Lower leg skin (tissue), 4 donors: ENCODE data around the gene MAB21L1. TPM values are rescaled to one million over a fixed set of nuclear protein-coding genes. Genes with fewer than 3 reads are reported as not detected.

Source experiments
- DNase-seq, 2 donors: peaks; one replicate each; pipeline ENCODE4 v3.0.0-alpha.2; 2019; ENCODE audit warnings: low spot score in 2 of 2
- H3K4me3 ChIP-seq: fragments of 200-600 bp; sonication (generic); 2 replicates; pipeline ENCODE4 v1.5.1; 2017; ENCODE audit warnings: mild to moderate bottlenecking, low read depth; ENCODE audit not compliant: poor library complexity, severe bottlenecking
- CTCF ChIP-seq, 3 donors: fragments of 450-650 bp; IDR thresholded peaks; one replicate each; pipeline ENCODE4 v1.5.1; 2016; ENCODE audit warnings: antibody characterized with exemption in 3 of 3, mild to moderate bottlenecking in 3 of 3, moderate library complexity in 2 of 3
- POLR2A ChIP-seq, 2 donors: fragments of 450-650 bp; IDR thresholded peaks; one replicate each; pipeline ENCODE4 v1.6.1; 2016 to 2017; ENCODE audit warnings: antibody characterized with exemption in 2 of 2, mild to moderate bottlenecking in 1 of 2, moderate library complexity in 1 of 2
- WGBS, 2 donors: methylation state at CpG; one replicate each; pipeline ENCODE4 v1.1.5; 2018; 5-methylcytosine and 5-hydroxymethylcytosine counted together
- intact Hi-C: fragments of 100-400 bp; cut with DNase I; formaldehyde crosslinking; loops from one replicate; pipeline ENCODE4 v1.15.0; 2023; ENCODE audit warnings: low total_unique reads
- total RNA-seq, 4 donors: library from RNA; depleted of rRNA; stranded (reverse); fragments of >200 nt; gene quantifications; one replicate each; pipeline ENCODE4 v1.1.0, GENCODE V29; 2016

The MAB21L1 gene
- total RNA-seq, 4 donors from 2014 or later: 0.27 to 0.58 (median 0.32) TPM; not detected in 1

DNA sequence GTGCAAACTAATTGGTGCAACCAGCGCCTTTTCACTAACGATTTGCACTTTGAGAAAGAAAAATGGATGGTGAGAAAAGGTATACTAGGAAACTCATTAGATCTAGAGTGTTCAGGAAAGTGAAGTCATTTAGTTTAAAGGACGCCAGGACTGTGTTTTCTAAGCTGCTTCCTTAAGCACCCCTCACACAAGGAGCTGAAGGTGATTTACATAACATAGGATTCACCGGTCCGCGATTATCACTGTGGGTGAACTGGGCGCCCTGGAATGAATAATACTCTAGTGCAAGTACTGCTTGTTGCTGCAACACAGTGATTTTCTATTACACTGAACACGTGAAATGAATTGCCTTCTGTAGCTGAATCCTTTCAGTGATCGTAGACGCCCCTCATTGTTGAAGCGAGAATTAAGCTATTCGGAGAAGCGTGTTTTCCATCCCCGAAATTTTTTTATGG lies 2.6 kb upstream of the MAB21L1 start:
- TF ChIP-seq POLR2A (IDR thresholded peaks at IDR 0.05): no peak
- TF ChIP-seq CTCF (IDR thresholded peaks at IDR 0.05): no peak
- 81 to 85% methylated on average over 14 of the region's 14 CpGs for WGBS, 2 donors
- no peak overlapping the region for H3K4me3 ChIP-seq
- no peak for DNase-seq
- intact Hi-C loops: no loop called here

- WGBS, 2 donors: 70 to 74% methylated on average over 48 to 51 of the region's 51 CpGs
- DNase-seq: no peak
- intact Hi-C loops: no loop called here
- no peak overlapping the region for H3K4me3 ChIP-seq
- TF ChIP-seq POLR2A (IDR thresholded peaks at IDR 0.05): no peak
- TF ChIP-seq CTCF (IDR thresholded peaks at IDR 0.05): no peak
Measured at GRCh38 chr13:35478271-35479037, 2.0 kb upstream of the MAB21L1 start.

DNA sequence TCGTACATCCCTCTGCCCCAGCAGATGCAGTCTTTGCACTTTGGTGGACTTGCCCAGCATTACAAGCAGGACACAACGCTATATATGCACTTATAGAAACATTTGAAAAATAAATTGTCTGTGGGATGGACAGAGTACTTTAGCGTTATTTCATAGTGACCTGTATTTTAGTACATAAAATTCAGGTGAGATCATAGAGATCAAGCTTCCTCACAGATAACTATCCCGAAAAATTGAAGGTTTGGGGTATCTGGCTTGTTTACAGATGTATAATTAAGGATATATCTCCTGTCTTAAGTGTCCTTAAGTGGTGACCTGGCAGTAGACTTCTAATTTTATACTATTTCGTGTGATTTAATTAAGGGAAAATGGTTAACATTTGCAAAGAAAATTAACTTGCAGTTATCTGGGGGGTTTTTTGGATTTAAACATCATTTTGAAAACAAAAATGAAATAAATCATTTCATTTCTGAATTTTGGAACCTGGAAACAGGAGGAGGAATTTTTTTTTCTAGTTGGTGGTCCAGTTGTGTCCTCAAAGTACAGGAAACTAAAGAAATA lies 977 bp upstream of the MAB21L1 start:
- no peak for DNase-seq
- 76 to 84% methylated on average over 5 of the region's 5 CpGs for WGBS, 2 donors
- intact Hi-C loops: no loop called here
- TF ChIP-seq CTCF (IDR thresholded peaks at IDR 0.05): no peak
- TF ChIP-seq POLR2A (IDR thresholded peaks at IDR 0.05): no peak
- no peak overlapping the region for H3K4me3 ChIP-seq

DNA sequence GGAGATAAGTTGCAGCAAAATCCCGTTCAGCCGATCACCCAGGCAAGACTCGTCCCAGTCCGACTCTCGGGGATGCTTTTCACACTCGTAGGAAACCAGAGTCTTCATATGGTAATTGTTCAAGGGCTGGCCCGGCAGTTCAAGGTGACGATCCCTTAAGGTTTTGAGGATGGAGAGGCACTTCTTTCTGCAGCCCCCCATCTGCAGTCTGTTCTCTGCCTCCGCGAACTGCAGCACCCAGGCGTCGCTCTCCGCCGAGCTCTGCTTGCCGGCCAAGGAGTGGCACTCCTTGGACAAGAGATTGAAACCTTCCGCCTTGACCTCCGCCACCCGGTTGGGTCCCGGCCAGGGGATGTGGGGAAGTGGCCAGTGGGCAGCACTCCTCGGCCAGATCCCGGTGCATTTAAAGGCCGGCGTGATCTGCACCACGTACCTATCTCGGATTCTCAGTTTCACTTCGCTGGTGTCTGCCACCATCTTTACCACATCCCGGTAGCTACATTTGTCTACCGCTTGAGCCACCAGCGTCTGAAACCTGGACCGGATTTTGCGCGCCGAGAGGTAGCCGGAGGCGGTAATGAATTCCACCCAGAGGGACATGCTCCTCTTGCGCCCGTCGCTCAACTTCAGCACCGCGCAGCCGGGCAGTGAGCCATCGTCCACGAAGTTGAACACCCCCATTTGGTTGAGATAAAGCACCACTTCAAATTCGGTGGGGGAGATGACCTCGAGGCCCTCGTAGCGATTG lies 1.1 kb downstream of the MAB21L1 start:
- peak overlapping the region; percentile 39 for H3K4me3 ChIP-seq
- 3 to 17% methylated on average over 45 to 47 of the region's 47 CpGs for WGBS, 2 donors
- intact Hi-C loops: no loop called here
- TF ChIP-seq POLR2A (IDR thresholded peaks at IDR 0.05): no peak
- TF ChIP-seq CTCF (IDR thresholded peaks at IDR 0.05): no peak
- no peak for DNase-seq

DNA sequence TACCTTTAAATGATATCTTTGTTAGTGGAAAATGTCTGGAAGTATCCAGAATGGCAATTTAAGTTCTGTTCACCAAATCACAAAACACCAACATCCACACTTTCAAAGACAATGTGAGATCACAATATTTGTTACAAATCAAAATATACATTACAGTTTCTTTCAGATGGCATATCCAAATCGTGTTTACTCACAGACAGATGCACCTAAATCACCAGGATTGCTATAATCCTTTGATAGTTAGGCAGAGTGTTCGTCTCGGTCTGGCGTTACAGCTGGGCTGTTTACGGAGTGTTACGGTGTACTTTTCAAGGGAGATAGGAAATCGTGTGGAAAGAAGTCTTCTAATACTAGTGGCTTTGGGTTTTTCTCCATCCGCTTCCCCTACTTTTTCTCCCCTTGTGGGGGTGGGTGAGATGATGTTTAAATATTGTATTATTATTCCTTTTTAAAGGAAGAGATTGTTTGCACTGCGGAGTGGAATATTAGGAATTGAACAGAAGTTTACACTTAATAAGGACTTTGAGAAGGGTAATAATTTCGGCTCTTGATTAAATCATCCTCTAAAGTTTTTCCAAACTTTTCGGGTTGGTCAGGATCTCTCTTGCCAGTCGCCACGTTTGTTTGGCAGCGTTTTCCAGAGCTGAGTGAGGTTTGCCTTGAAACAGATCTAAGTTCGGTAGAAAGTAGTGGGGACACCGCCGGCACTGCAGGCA lies 1.8 kb downstream of the MAB21L1 start:
- WGBS, 2 donors: 22 to 27% methylated on average over 17 of the region's 17 CpGs
- intact Hi-C loops: no loop called here
- no peak overlapping the region for H3K4me3 ChIP-seq
- TF ChIP-seq POLR2A (IDR thresholded peaks at IDR 0.05) (no peak), CTCF (IDR thresholded peaks at IDR 0.05) (no peak)
- DNase-seq: no peak
